ENCODE results near the gene RGS3.

DNA sequence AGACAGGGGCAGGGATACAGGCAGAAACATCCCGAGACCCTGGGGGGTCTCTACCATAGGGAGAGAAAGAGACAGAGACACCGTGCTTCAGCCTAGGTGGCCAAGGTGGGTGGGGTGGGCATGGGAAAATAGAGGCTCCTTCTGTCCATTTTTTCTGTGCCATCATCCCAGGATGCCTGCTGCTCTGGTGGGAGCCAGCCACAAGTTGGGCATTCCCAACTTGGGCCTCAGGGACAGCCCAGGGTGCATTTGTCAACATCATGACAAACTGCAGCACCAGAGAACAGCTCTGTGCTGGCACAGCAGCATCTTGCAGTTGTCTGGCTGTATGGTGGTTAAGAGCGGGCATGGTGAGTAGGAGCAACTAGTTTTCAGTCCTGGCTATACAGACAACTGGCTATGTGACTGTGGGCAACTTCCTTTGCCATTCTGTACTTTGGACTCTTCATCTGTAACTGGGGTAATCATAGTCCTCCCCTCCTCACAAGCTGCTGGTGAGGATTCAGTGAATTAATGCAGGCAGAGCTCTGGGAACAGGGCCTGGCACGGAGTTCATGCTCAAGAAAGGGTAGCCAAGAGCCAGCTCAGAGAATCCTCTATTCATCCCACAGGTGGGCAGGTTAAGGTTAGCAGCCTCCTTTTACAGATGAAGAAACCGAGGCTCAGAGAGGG lies 100.4 kb downstream of the RGS3 start:
- no peak for TF ChIP-seq POLR2A (IDR thresholded peaks at IDR 0.05; ENCODE audit: borderline replicate concordance, extremely low read depth, insufficient read depth, insufficient read length)
- TF ChIP-seq, protein P1, sequence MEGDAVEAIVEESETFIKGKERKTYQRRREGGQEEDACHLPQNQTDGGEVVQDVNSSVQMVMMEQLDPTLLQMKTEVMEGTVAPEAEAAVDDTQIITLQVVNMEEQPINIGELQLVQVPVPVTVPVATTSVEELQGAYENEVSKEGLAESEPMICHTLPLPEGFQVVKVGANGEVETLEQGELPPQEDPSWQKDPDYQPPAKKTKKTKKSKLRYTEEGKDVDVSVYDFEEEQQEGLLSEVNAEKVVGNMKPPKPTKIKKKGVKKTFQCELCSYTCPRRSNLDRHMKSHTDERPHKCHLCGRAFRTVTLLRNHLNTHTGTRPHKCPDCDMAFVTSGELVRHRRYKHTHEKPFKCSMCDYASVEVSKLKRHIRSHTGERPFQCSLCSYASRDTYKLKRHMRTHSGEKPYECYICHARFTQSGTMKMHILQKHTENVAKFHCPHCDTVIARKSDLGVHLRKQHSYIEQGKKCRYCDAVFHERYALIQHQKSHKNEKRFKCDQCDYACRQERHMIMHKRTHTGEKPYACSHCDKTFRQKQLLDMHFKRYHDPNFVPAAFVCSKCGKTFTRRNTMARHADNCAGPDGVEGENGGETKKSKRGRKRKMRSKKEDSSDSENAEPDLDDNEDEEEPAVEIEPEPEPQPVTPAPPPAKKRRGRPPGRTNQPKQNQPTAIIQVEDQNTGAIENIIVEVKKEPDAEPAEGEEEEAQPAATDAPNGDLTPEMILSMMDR (IDR thresholded peaks at IDR 0.05 in 2 of 3, conservative IDR thresholded peaks at IDR 0.05 in 1 of 3; ENCODE audit: borderline replicate concordance in 1 of 3, insufficient read depth in 1 of 3, low read depth in 2 of 3, low read length in 2 of 3): no peak
- TF ChIP-seq, protein P2, sequence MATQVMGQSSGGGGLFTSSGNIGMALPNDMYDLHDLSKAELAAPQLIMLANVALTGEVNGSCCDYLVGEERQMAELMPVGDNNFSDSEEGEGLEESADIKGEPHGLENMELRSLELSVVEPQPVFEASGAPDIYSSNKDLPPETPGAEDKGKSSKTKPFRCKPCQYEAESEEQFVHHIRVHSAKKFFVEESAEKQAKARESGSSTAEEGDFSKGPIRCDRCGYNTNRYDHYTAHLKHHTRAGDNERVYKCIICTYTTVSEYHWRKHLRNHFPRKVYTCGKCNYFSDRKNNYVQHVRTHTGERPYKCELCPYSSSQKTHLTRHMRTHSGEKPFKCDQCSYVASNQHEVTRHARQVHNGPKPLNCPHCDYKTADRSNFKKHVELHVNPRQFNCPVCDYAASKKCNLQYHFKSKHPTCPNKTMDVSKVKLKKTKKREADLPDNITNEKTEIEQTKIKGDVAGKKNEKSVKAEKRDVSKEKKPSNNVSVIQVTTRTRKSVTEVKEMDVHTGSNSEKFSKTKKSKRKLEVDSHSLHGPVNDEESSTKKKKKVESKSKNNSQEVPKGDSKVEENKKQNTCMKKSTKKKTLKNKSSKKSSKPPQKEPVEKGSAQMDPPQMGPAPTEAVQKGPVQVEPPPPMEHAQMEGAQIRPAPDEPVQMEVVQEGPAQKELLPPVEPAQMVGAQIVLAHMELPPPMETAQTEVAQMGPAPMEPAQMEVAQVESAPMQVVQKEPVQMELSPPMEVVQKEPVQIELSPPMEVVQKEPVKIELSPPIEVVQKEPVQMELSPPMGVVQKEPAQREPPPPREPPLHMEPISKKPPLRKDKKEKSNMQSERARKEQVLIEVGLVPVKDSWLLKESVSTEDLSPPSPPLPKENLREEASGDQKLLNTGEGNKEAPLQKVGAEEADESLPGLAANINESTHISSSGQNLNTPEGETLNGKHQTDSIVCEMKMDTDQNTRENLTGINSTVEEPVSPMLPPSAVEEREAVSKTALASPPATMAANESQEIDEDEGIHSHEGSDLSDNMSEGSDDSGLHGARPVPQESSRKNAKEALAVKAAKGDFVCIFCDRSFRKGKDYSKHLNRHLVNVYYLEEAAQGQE (IDR thresholded peaks at IDR 0.05; ENCODE audit: low read depth): no peak
- no peak for TF ChIP-seq ZBTB33 (IDR thresholded peaks at IDR 0.05; ENCODE audit: extremely low read depth, insufficient replicate concordance, low read length)
- TF ChIP-seq POLR2AphosphoS5 (IDR thresholded peaks at IDR 0.05; ENCODE audit: low read depth, low read length): no peak
